AG04449 (cell line): ENCODE data around the gene WDFY4.

Source experiments
- CTCF ChIA-PET: fragments of 350-600 bp; formaldehyde crosslinking; extraction: SDS; loops from one replicate; lab custom pipeline; 2021; ENCODE audit warnings: antibody characterized with exemption; lab: Yijun Ruan, JAX
- POLR2A ChIA-PET: fragments of 400-600, 350-600 bp; formaldehyde crosslinking; extraction: SDS; loops from one replicate; lab custom pipeline; 2020; ENCODE audit warnings: antibody characterized with exemption, inconsistent platforms; lab: Yijun Ruan, JAX
- DNase-seq: peaks from one replicate; pipeline ENCODE4 v3.0.0-alpha.2; 2010; ENCODE audit warnings: low read depth, low spot score
- H3K4me3 ChIP-seq: 2 replicates; pipeline ENCODE4 v1.5.1; 2011; ENCODE audit warnings: low read depth, mild to moderate bottlenecking, control low read depth, low read length
- CTCF ChIP-seq: IDR thresholded peaks from one replicate; pipeline ENCODE4 v1.5.1; 2011; ENCODE audit warnings: mild to moderate bottlenecking, moderate library complexity, low read length, control low read depth, inconsistent platforms; ENCODE audit not compliant: insufficient read depth; ENCODE audit errors: missing control alignments

WDFY4 gene

DNA sequence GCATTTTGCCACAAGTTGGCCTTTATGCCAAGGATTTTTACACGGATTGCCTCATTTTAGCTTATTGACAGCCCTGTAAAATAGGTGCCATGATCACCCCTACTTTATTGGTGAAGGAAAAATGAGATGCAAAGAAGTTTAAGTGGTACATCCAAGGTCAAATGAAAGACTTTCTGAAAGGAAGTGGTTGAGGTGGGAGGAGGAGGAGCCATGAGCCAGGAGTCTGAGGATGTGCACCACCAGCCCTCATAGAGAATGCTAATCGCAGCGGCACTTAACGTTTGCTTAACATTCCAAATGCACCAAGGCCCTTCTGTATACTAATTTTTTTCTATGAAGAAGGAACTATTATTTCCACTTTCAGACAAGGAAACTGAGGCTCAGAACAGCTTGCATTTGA, 286.0 kb downstream of the WDFY4 start:
- H3K4me3 ChIP-seq: no peak overlapping the region
- CTCF ChIA-PET: interaction anchor here (1.5 kb wide), 1 partner anchor 11 kb away, joined by 4 read pairs; no protein-coding TSS in a partner anchor
- no peak for TF ChIP-seq CTCF
- POLR2A ChIA-PET: no interaction called here
- no peak for DNase-seq

GRCh38 chr10:48973065-48973464, 288.4 kb downstream of the WDFY4 start:
- POLR2A ChIA-PET: no interaction called here
- no peak for TF ChIP-seq CTCF
- CTCF ChIA-PET: no interaction called here
- no peak overlapping the region for H3K4me3 ChIP-seq
- no peak for DNase-seq

DNA sequence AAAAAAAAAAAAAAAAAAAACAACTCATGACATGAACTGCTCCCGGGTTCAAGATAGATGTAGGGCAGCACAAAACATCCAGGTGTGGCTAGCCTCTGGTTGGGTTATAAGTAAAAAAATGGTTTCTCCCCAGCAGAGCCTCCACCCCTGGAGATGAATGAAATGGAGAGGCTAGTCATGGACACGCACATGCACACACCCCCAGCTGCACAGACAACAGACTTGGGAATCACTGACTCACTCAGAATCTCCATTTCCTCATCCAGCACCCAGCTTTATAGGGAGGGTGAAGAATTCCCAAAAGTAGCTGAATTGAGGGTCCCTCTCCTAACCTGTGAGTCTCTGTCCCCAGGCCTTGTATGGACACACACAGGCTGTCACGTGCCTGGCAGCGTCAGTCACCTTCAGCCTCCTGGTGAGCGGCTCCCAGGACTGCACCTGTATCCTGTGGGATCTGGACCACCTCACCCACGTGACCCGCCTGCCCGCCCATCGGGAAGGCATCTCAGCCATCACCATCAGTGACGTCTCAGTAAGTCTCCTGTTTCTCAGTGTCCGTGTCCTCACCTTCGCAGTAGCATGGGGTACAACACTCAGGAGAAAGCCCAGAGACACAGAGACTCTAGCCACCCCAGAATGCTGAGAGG, 290.0 kb downstream of the WDFY4 start:
- ChIA-PET POLR2A (no interaction called here), CTCF (interaction anchor here (1.0 kb wide), 1 partner anchor 423 kb away, joined by 3 read pairs; no protein-coding TSS in a partner anchor)
- H3K4me3 ChIP-seq: no peak overlapping the region
- DNase-seq: no peak
- TF ChIP-seq CTCF: no peak

DNA sequence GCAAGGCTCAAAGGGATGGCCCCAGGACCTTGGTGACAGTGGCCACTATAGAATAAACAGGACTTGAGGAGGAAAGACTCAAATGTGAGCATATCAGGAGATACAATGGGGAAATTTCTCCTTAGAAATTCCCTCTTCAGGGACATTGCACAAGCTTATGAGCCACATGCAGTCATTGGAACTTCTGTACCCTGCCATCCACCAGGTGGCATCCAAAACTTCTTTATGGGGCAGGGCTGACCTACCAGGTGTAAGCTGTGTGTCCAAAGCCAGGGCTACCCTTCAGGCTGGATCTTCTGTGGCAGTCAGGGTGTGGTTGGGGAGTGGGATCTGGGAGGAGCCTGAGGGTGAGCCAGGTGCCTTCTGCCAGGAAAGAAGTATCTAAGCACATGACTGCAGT, 291.5 kb downstream of the WDFY4 start:
- ChIA-PET POLR2A (no interaction called here), CTCF (interaction anchor here (0.8 to 1.7 kb wide), 5 partner anchors 185 to 542 kb away, joined by 3 to 7 read pairs (median 4); no protein-coding TSS in a partner anchor)
- peak; percentile 19 for TF ChIP-seq CTCF
- no peak for DNase-seq
- H3K4me3 ChIP-seq: no peak overlapping the region

- H3K4me3 ChIP-seq: no peak overlapping the region
- TF ChIP-seq CTCF: no peak
- DNase-seq: no peak
- ChIA-PET CTCF (interaction anchor here (0.7 to 6.8 kb wide), 4 partner anchors 185 to 1843 kb away, joined by 3 to 52 read pairs (median 4); no protein-coding TSS in a partner anchor), POLR2A (no interaction called here)
Observed at GRCh38 chr10:48978318-48978717, 293.6 kb downstream of the WDFY4 start.

GRCh38 chr10:48981310-48981907, 296.7 kb downstream of the WDFY4 start:
- no peak for DNase-seq
- peak; percentile 90 for TF ChIP-seq CTCF
- CTCF ChIA-PET: interaction anchor here (0.6 to 6.8 kb wide), 16 partner anchors 9 to 536 kb away, joined by 3 to 52 read pairs (median 3); no protein-coding TSS in a partner anchor
- no peak overlapping the region for H3K4me3 ChIP-seq
- POLR2A ChIA-PET: no interaction called here
